HG03457 (cell line): Measurements from ENCODE around the gene MYMK.
A peak's percentile ranks its signal among the peaks of the same experiment; 100 is the strongest.

Source experiments
- ATAC-seq: cut with Tn5 transposase; IDR thresholded peaks from one replicate; pipeline ENCODE4 v1.9.1; 2021; ENCODE audit warnings: moderate number of reproducible peaks; ENCODE audit not compliant: unreplicated experiment

Gene MYMK

DNA sequence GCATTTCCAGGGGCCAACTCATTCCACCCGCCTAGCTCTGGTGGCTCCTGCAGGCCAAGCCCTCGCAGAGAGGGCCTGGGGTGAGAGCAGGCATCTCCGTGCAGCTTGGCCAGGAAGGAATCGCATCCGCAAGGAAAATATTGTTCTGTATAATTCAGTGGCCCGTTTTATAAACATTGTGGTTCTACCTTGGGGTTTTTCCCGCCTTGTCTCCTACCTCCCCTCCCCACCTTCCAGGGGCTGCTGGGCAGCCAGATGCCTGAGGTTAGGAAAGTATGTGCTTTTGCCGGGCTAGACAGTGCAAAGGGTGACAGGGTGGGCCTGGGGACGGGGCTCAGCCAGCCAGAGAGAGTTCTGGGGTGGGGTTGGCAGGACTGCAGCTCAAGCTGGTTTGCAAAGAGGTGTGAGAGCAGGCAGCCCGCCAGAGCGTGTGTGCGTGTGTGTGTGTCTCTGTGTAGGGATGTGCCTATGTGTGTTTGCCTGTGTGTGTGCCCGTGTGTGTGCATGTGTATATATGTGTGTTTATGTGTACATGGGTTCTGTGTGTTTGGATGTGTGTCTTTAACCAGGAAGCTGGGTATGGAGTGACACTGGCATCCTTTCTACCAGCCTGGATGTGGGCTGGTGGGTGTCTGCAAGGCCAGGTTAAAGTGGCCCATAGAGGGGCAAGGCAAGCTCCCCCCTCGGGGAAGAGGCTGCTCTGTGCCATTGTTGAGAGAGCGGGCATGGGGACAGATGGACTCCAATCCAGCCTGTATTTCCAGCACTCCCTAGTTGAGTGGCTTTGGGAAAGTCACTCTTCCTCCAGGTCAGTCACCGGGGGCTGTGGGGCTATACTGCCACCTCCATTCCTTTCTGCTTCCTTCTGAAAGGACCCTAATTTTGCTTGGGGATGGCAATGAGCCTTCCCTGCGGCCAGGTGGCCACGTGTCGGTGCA is 35.2 kb downstream of the MYMK start:
- no peak for ATAC-seq

DNA sequence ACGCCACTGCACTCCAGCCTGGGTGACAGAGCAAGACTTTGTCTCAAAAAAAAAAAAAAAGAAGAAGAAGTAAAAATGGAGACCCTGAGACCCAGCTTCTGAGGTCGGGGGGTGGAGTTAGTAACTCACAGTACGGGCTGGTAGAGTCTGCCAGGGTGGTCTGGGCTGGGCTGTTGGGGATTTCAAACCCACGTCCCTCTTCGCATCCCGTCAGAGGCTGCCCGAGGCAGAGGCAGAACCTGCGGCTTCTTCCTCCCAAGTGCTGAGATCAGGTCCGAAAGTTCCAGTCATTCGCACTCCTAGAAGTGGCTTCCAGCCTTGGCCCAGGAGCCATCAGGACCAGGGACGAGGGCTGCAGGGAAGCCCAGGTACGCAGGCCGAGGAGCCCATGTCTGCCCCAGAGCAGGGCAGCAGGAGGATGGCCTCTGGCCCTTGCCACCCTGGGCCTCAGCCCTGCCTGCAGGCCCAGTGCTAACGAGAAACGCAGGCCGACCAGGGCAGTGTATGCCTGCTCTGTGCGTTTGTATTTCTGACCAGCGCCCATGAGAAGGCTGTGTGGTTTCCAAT is 36.0 kb downstream of the MYMK start:
- ATAC-seq = no peak

- ATAC-seq = no peak
Observed at GRCh38 chr9:133487331-133487725, 37.4 kb downstream of the MYMK start.

DNA sequence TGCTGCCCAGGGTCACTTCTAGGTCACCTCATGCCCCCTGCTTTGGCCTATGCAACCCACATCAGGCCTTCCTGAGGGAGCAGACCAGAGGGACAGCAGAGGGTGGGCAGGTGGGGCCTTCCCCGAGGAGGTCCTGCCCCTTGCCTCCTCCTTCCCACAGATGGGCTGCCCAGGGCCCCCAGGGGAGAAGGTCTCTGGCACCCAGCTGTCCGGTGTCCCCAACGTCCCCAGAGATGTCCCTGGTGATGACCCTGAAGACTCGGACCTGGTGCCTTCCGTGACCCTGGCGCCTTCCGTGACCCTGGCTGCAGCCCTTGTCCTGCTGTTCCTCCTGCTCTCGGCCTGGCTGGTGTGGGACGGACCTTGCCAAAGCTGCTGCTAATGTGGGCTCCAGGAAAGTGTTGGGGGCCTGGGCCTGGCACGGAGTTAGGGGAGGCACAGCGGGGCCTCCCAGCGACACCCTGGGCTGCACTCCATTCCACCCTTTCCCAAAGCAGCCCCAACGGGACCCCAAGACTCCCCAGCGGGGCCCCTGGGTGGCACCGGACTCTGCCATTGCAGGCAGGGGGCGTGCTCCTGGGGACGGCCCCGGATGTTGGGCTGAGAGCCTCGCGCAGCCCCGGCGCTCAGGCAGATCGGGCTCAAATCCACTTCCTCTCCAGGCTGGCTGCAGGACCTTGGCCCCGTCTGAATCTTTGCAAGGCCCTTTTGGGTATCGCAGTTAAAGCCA is 39.1 kb downstream of the MYMK start:
- no peak for ATAC-seq

- ATAC-seq = no peak
Observed at GRCh38 chr9:133484671-133485437, 39.9 kb downstream of the MYMK start.

GRCh38 chr9:133483611-133484010 is 41.1 kb downstream of the MYMK start:
- ATAC-seq = no peak

GRCh38 chr9:133478851-133479711 is 45.7 kb downstream of the MYMK start, which contains the start of gene SLC2A6:
Gene SLC2A6, minus strand, starts transcription at chr9:133479099. Its CDS starts 40 bp downstream, at chr9:133479059.
- ATAC-seq = peak; percentile 82

DNA sequence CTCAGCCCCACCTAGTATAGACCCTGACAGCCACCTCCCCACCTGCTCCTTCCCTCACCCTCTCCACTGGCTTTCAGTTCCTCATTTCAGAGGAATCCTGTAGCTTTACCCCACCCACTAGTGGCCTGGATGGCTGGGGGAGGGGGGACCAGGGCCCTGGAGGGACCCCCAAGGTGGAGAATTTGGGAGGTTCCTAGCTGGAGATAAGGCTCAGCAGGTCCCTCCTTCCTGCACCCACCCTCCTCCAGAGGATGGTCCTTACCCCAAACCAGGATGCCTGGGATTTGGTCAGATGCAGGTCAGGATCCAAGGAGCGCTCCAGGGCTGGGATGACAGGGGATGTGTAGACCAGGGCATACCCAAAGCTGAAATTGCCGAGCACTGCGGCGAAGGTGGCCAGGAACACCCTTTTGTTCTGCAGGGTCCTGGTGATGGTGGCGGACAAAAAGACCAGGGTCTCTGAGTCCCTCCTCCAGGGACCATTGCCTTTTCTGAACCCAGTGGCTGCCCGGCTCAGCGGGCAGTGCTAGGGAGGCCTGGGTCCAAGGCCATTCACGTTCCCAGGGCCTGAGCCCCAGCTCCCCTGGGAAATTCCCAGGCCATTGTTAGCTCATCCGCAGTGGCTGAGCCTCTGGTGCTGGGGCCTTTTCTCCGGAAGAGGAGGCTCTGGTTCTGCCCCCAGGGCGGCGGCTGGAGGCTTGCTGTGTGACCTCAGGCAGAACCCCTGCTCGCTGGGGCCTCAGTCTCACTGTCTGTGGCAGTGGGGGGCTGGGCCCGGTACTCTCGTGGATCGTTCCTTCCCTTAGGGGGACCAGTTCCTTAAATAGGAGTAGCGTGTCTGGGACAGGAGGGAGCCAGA is 46.5 kb downstream of the MYMK start:
- no peak for ATAC-seq

DNA sequence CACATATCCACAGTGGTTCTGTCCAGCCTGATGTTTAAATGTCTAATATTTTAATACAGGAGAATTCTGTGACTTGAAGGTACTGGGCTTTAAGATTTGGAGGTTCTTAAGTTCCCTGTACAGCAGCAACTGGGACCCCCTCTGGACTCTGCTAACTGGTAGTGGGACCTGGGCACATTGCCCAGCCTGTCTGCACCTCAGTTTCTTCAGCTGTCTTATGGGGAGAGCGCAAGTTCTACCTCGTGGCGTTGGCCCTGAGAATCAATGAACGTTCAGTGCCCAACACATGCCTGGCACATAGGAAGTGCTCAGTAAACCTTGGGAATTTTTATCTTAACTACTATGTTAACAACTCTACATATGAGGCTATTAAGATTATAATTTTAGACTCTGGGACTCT is 47.3 kb downstream of the MYMK start:
- ATAC-seq = no peak

DNA sequence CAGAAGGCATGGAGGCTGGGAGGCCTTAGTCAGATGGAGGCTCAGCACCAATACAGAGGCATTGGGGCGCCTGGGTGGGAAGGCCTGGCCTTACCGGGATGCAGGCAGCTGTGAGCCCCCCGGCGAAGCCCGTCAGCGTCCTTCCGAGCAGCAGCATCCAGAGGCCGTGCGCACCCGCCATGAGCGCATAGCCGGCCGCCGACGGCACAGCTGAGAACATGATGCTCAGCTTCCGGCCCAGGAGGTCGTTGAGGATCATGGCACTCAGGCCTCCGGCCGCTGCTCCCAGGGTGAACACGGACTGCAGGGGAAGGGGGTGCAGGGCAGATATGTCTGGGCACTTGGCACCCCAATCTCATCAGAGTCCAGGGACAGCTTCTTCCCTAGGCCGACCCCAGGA is 47.8 kb downstream of the MYMK start:
- ATAC-seq = no peak

- no peak for ATAC-seq
Observed at GRCh38 chr9:133476036-133476931, 48.5 kb downstream of the MYMK start.

GRCh38 chr9:133475292-133476012 is 49.3 kb downstream of the MYMK start:
- no peak for ATAC-seq

- no peak for ATAC-seq
Observed at GRCh38 chr9:133474853-133475252, 49.9 kb downstream of the MYMK start.

DNA sequence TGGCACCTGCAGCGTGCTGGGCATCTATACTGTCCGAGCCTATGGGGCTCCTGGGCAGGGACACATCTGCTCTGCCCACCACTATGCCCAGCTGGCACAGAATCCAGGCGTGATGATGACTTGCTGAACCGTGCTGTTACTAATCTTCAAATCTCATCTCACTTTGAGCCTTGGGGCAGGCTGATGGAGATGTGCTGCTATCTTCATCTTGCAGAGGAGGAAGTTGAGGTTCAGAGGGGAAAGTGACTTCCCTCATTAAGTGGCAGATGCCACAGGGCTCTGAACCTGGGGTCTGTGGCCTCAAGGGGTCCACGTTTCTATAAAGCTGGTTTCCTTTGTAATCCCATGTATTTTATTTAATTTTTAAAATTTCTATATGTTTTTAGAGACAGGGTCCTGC is 50.5 kb downstream of the MYMK start:
- no peak for ATAC-seq

DNA sequence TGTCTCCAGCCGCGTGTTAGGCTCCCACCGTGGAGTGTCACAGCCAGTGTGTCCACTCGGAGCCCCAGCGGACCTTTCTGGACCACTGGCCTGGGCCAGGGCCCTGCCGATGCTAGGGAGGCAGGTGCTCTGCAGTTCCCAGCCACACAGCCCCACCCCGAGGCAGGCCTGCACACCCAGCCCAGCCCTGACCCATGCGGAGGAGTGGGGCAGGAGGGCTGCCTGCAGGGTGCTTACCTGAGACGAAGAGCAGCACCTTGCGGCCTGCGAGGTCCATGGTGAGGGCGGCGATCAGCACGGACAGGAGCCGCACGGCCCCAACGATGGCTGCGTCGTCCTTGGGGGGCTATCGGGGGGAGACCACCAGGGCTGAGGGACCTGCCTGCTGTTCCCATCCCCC is 51.0 kb downstream of the MYMK start:
- no peak for ATAC-seq

DNA sequence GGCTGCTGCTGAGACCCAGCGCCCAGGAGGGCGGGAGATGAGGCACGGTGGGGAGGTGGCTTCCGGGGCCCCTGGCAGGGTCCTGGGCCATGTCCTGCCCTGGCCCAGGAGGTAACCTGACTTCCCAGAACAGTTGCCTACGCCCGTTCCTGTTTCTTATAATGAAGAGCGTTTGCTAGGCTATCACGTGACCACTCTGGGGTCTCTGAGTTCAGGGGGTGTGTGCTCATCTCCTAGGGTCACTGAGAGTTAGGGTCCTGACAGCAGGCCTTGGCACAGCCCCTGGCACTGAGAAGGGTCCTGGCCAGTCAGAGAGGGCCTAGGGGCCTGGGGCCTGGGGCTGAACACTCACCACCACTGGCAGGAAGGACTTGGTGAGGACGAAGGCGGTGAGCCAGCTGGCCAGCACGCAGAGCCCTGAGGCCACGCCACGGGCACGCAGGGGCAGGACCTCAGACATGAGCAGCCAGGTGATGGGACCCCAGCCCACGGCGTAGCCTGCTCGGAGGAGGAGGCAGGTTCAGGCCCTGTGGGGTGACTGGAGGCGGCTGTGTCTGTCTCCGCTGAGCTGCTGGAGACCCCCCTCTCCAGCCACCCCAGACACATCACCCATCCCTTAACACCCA is 51.9 kb downstream of the MYMK start:
- no peak for ATAC-seq

DNA sequence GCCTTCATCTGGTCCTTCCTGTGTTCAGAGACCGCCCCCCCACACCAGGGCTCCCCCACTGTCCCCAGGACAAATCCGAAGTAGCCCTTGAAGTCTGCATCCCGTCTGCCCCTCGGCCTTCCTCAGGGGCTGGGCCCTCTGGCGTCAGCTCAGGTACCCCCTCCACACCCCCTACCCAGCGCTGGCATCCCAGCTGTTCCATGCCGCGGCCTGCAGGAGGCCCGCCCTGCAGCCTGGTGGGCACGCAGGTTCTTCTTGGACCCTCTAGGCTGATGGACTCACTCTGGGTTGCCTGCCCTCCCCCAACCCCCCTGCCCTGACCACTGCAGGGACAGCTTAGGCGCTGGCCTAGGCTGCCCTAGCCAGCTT is 52.5 kb downstream of the MYMK start:
- ATAC-seq = no peak
